ENCODE results near the gene MS4A14.

DNA sequence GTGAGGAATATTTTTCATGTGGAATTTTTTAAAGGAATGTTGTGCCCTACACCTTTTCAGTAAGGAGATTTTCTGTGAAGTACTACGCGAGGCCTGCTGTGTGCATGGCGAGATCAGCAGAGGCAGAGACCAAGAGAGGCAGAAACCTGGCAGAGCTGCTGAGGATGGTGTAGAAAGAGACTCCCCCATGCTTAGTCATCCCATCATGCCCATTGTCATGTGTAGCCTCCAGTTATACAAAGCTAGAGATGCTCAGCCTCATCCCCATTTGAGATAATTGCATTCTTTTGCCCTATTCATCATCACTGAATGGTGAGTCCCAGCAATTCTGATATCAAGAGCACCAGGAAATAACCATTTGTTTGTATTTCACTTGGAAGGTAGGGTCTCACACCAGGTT lies 20.9 kb upstream of the MS4A14 start:
- TF ChIP-seq, protein P1, sequence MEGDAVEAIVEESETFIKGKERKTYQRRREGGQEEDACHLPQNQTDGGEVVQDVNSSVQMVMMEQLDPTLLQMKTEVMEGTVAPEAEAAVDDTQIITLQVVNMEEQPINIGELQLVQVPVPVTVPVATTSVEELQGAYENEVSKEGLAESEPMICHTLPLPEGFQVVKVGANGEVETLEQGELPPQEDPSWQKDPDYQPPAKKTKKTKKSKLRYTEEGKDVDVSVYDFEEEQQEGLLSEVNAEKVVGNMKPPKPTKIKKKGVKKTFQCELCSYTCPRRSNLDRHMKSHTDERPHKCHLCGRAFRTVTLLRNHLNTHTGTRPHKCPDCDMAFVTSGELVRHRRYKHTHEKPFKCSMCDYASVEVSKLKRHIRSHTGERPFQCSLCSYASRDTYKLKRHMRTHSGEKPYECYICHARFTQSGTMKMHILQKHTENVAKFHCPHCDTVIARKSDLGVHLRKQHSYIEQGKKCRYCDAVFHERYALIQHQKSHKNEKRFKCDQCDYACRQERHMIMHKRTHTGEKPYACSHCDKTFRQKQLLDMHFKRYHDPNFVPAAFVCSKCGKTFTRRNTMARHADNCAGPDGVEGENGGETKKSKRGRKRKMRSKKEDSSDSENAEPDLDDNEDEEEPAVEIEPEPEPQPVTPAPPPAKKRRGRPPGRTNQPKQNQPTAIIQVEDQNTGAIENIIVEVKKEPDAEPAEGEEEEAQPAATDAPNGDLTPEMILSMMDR (IDR thresholded peaks at IDR 0.05) = no peak
- no peak for TF ChIP-seq SIN3A (IDR thresholded peaks at IDR 0.05; ENCODE audit: borderline replicate concordance, insufficient read depth, low read depth, low read length)
- TF ChIP-seq POLR2AphosphoS5 (IDR thresholded peaks at IDR 0.05; ENCODE audit: low read depth, low read length) = no peak
